Mucosa of rectum (tissue), 2 donors: ENCODE measurements around the gene MIF4GD.

Experiments used
- H3K27ac ChIP-seq, 2 donors: one replicate each; pipeline ENCODE4 v1.7.0; 2013; ENCODE audit warnings: inconsistent platforms in 2 of 2, low read depth in 2 of 2, low read length in 2 of 2
- H3K27me3 ChIP-seq, 2 donors: one replicate each; pipeline ENCODE4 v1.7.0; 2013; ENCODE audit warnings: low read length in 2 of 2; ENCODE audit not compliant: control insufficient read depth in 2 of 2, insufficient read depth in 2 of 2
- H3K36me3 ChIP-seq, 2 donors: one replicate each; pipeline ENCODE4 v1.7.0; 2013; ENCODE audit warnings: low read length in 2 of 2; ENCODE audit not compliant: control insufficient read depth in 2 of 2, insufficient read depth in 2 of 2
- H3K4me1 ChIP-seq, 2 donors: one replicate each; pipeline ENCODE4 v1.7.0; 2013; ENCODE audit warnings: low read length in 2 of 2, mild to moderate bottlenecking in 1 of 2; ENCODE audit not compliant: control insufficient read depth in 2 of 2, insufficient read depth in 2 of 2
- H3K4me3 ChIP-seq, 2 donors: one replicate each; pipeline ENCODE4 v1.7.0; 2013; ENCODE audit warnings: low read length in 2 of 2
- H3K9ac ChIP-seq, 2 donors: one replicate each; pipeline ENCODE4 v1.7.0; 2013; ENCODE audit warnings: low read length in 2 of 2, low read depth in 1 of 2, mild to moderate bottlenecking in 1 of 2
- H3K9me3 ChIP-seq, 2 donors: one replicate each; pipeline ENCODE4 v1.7.0; 2013; ENCODE audit warnings: low read length in 2 of 2; ENCODE audit not compliant: control insufficient read depth in 2 of 2
- donor health status: healthy.
- donor health status: Normal muscosa, but diverticular disease.

MIF4GD gene

GRCh38 chr17:75242461-75243042 is 28.5 kb downstream of the MIF4GD start:
- Histone ChIP-seq H3K27ac (peak overlapping the region in 1 of 2 donors; percentile 38), H3K4me1 (peaks cover 0 to 4% of the 10 kb centered on the region in 2 donors), H3K36me3 (peaks cover 81 to 82% of the 10 kb centered on the region in 2 donors)

GRCh38 chr17:75241996-75242460 is 29.0 kb downstream of the MIF4GD start:
- peak overlapping the region in 1 of 2 donors; percentile 38 for H3K27ac ChIP-seq
- no peaks in the 10 kb centered on the region for H3K9me3 ChIP-seq
- no peak overlapping the region for H3K4me3 ChIP-seq
- peaks cover 0 to 4% of the 10 kb centered on the region in 2 donors for H3K4me1 ChIP-seq
- peaks cover 86 to 88% of the 10 kb centered on the region in 2 donors for H3K36me3 ChIP-seq
- H3K27me3 ChIP-seq = no peaks in the 10 kb centered on the region
- H3K9ac ChIP-seq = peak overlapping the region in 1 of 2 donors; percentile 14

More at GRCh38 chr17:75242461-75243042, 28.5 kb downstream of the MIF4GD start:
- H3K4me3 ChIP-seq = no peak overlapping the region
- no peaks in the 10 kb centered on the region for H3K27me3 ChIP-seq
- peak overlapping the region in 1 of 2 donors; percentile 14 for H3K9ac ChIP-seq
- H3K9me3 ChIP-seq = no peaks in the 10 kb centered on the region

GRCh38 chr17:75241502-75241901 is 29.5 kb downstream of the MIF4GD start:
- Histone ChIP-seq H3K9ac (no peak overlapping the region), H3K9me3 (no peaks in the 10 kb centered on the region), H3K4me3 (no peak overlapping the region), H3K27ac (no peak overlapping the region), H3K36me3 (peaks cover 89 to 90% of the 10 kb centered on the region in 2 donors), H3K27me3 (no peaks in the 10 kb centered on the region), H3K4me1 (peaks cover 0 to 4% of the 10 kb centered on the region in 2 donors)

GRCh38 chr17:75241143-75241430 is 29.9 kb downstream of the MIF4GD start:
- H3K27ac ChIP-seq = no peak overlapping the region
- no peak overlapping the region for H3K4me3 ChIP-seq
- no peaks in the 10 kb centered on the region for H3K9me3 ChIP-seq
- no peaks in the 10 kb centered on the region for H3K27me3 ChIP-seq
- H3K4me1 ChIP-seq = peaks cover 0 to 4% of the 10 kb centered on the region in 2 donors
- no peak overlapping the region for H3K9ac ChIP-seq
- peaks cover 89% of the 10 kb centered on the region in 2 donors for H3K36me3 ChIP-seq

GRCh38 chr17:75240394-75241142 is 30.5 kb downstream of the MIF4GD start:
- no peak overlapping the region for H3K4me3 ChIP-seq
- H3K9me3 ChIP-seq = no peaks in the 10 kb centered on the region
- no peaks in the 10 kb centered on the region for H3K27me3 ChIP-seq
- no peak overlapping the region for H3K27ac ChIP-seq
- H3K9ac ChIP-seq = no peak overlapping the region
- peaks cover 86 to 88% of the 10 kb centered on the region in 2 donors for H3K36me3 ChIP-seq
- peaks cover 0 to 4% of the 10 kb centered on the region in 2 donors for H3K4me1 ChIP-seq

- Histone ChIP-seq H3K4me1 (peaks cover 0 to 3% of the 10 kb centered on the region in 2 donors), H3K9ac (no peak overlapping the region), H3K36me3 (peaks cover 86 to 87% of the 10 kb centered on the region in 2 donors), H3K9me3 (no peaks in the 10 kb centered on the region), H3K27ac (no peak overlapping the region), H3K27me3 (no peaks in the 10 kb centered on the region), H3K4me3 (no peak overlapping the region)
These were observed 31.1 kb downstream of the MIF4GD start for GRCh38 chr17:75239778-75240393.

GRCh38 chr17:75239214-75239613 is 31.8 kb downstream of the MIF4GD start:
- no peaks in the 10 kb centered on the region for H3K9me3 ChIP-seq
- no peaks in the 10 kb centered on the region for H3K4me1 ChIP-seq
- no peak overlapping the region for H3K27ac ChIP-seq
- H3K27me3 ChIP-seq = no peaks in the 10 kb centered on the region
- H3K4me3 ChIP-seq = no peak overlapping the region
- no peak overlapping the region for H3K9ac ChIP-seq
- peaks cover 88 to 90% of the 10 kb centered on the region in 2 donors for H3K36me3 ChIP-seq

- H3K36me3 ChIP-seq = peaks cover 85 to 87% of the 10 kb centered on the region in 2 donors
- H3K27ac ChIP-seq = no peak overlapping the region
- no peak overlapping the region for H3K4me3 ChIP-seq
- no peaks in the 10 kb centered on the region for H3K27me3 ChIP-seq
- H3K9ac ChIP-seq = no peak overlapping the region
- H3K9me3 ChIP-seq = no peaks in the 10 kb centered on the region
- no peaks in the 10 kb centered on the region for H3K4me1 ChIP-seq
These were observed 32.3 kb downstream of the MIF4GD start for GRCh38 chr17:75238684-75239191.

- H3K9me3 ChIP-seq = no peaks in the 10 kb centered on the region
- H3K27me3 ChIP-seq = no peaks in the 10 kb centered on the region
- H3K27ac ChIP-seq = no peak overlapping the region
- H3K36me3 ChIP-seq = peaks cover 79 to 81% of the 10 kb centered on the region in 2 donors
- H3K4me3 ChIP-seq = no peak overlapping the region
- H3K9ac ChIP-seq = no peak overlapping the region
- no peaks in the 10 kb centered on the region for H3K4me1 ChIP-seq
These were observed 32.9 kb downstream of the MIF4GD start for GRCh38 chr17:75238020-75238580.
